GM19238 (cell line): ENCODE results near the gene PFKP.

Experiments used
- DNase-seq: peaks from one replicate; pipeline ENCODE4 v3.0.0; 2011; ENCODE audit warnings: low spot score; ENCODE audit not compliant: insufficient read length

Gene PFKP

GRCh38 chr10:3135006-3135405, 67.7 kb downstream of the PFKP start:
- DNase-seq: no peak

DNA sequence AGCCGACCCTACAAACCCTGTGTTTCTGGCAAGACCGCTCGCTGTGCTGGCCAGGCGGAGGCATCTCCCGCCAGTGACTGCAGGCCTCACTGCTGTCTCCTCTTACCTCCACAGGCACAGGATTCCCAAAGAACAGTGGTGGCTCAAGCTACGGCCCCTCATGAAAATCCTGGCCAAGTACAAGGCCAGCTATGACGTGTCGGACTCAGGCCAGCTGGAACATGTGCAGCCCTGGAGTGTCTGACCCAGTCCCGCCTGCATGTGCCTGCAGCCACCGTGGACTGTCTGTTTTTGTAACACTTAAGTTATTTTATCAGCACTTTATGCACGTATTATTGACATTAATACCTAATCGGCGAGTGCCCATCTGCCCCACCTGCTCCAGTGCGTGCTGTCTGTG, 69.0 kb downstream of the PFKP start:
- DNase-seq: no peak

DNA sequence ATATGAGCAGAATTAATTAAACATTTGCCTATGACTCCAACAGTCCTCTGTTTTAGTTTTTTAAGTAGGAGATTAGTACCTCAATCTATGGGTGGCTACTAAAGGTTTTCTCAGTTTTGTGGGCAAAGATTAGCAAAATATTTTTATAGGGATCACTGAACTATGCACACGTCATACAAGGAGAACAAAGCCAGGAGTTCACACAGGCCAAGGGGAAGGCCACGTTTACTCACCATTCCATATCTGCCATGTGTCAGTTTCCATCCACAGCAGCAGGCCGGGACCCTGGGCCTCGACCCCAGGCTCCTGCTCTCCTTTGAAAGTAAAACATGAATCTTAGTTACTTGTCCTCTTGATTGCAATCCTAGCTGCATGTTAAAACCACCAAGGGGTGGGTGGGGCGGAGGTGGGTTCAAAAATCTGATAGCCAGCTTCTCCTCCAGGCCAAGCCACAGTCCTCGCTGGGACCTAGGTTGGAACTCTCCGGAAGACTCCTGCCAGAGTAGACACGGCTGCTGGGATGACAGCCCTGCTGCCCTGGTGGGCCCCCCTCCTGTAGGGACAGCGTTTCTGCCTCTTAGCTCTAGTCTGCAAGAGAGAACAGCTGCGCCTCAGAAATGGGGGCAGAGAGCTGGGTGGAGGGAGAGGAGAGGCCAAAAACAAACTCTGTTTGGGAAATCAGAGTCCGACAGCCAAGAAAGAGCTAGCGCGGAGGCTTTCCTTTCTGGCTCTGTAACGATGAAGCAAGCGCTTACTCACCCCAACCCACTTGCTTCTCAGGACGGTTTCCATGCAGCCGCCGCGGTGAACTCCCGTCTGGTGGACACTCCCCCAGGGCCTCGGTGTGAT, 69.6 kb downstream of the PFKP start:
- DNase-seq: no peak

- DNase-seq: no peak
Measured at GRCh38 chr10:3137958-3138726, 70.8 kb downstream of the PFKP start.

DNA sequence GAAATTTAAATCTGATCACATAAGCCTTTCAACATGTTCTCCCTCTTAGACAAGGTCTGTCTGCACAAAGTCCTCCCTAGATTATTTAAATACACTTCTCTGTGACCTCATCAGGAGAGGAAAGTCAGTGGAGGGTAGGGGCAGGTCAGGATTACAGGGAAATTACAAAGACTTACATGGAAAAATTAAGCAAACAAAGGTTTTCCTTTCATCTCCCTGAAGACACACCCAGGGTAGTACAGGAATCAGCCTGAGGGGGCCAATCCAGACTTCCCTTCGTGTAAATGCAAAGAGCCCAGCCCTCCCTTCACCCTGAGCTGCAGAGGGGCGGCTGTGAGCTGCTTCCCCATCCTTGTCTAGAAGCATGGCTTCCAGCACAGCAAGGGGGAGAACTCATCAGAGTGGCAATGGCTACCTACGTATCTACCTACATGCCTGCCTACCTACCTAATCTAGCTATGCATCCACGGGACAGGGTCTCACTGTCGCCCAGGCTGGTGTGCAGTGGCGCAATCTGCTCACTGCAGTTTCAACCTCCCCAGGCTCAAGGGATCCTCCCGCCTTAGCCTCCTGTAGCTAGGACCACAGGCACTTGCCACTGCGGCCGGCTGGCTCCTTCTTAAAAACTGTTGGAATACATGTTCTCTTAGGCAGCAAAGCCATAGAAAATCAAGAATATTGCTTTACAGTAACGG, 72.0 kb downstream of the PFKP start:
- no peak for DNase-seq

- no peak for DNase-seq
Measured at GRCh38 chr10:3140280-3140679, 72.9 kb downstream of the PFKP start.

DNA sequence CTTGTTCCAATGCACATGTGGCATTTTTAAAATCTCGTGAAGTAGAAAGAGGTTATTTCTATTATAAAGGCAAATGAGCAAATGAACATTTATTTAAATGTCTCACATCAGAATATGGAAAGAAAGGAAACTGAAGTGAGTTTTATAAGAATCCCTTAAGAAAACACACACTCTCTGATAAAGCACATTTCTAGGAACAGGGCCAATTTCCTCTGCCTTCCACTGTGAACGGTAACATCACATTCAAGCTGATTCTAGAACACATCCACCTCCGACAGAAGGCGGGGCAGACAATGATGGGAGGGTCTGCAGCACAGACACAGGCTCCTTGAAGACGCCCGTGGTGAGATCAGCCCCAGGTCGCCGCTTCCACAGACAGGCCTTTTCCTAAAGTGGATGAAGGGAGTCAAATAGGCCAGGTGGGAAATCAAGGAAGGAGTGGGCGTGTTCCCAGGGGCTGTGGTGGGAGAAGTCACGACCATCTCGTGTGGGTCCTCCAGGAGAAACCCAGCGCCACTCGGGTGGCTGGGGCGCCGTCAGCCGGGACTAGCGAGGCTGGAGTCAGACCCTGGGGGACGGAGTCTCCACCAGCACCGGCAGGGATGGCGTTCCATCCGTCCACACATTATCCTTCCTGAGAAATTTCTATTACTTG, 74.1 kb downstream of the PFKP start:
- DNase-seq: no peak

- no peak for DNase-seq
Measured at GRCh38 chr10:3142146-3142875, 75.0 kb downstream of the PFKP start.

GRCh38 chr10:3143366-3143765, 76.0 kb downstream of the PFKP start:
- no peak for DNase-seq

GRCh38 chr10:3143791-3144434, 76.6 kb downstream of the PFKP start:
- DNase-seq: no peak

GRCh38 chr10:3145366-3145765, 78.0 kb downstream of the PFKP start:
- DNase-seq: no peak

- DNase-seq: no peak
Measured at GRCh38 chr10:3146289-3146688, 78.9 kb downstream of the PFKP start.

GRCh38 chr10:3147117-3147820, 79.9 kb downstream of the PFKP start:
- DNase-seq: no peak

GRCh38 chr10:3148041-3148440, 80.7 kb downstream of the PFKP start:
- DNase-seq: no peak

DNA sequence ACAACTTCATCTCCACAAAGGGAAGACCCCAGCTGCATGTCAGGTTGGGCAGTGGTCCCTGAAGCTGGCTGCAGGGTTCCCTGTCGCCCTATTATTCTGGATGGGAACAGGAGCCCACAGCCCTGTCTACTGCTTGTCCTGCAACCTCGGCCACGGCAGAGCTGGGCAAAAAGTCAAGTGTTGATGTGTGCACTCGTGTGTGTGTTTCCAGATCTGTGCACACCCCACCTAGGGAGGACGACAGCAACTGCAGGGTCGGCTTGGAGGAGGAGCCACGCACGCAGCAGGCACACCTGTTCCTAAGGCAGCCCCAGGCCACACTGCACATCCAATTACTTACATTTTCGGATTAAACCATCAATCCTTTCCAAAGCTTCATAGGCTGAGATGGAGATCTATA, 81.6 kb downstream of the PFKP start:
- DNase-seq: no peak

DNA sequence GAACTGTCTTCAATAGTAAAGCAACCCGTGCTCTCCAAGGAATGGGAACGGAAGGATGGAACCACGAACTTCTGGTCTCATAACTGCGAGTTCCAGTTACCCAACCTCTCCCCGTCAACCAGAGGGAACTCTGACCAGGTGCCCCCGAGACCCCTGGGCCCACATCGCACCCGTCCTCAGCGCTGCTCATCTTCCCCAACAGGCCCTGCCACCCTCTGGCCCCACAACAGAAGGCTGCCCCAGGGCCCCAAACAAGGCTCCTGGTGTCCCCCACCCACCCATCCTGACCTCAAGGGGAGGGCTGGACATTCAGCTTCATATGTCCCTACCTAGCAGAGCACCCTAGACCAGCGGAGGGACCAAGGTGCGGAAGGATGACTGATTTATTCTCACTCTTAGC, 82.6 kb downstream of the PFKP start:
- DNase-seq: no peak

DNA sequence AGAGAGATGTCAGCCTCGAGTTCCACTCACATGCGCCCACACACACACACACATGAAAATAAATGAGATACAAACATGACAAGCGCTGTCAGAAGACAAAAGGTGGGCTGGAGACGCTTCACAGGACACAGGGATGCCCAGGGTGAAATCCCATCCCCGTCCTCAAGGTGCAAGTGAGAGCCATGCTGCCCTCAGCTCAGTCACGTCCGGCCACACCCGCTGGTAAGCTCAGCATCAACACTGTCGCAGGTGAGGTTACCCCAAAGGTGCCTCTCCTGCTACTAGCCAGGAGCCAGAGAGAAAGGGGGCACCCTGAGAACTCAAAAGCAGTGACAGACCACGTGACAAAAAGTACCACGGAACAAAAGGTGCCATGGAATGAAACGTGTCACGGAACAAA, 83.0 kb downstream of the PFKP start:
- no peak for DNase-seq

DNA sequence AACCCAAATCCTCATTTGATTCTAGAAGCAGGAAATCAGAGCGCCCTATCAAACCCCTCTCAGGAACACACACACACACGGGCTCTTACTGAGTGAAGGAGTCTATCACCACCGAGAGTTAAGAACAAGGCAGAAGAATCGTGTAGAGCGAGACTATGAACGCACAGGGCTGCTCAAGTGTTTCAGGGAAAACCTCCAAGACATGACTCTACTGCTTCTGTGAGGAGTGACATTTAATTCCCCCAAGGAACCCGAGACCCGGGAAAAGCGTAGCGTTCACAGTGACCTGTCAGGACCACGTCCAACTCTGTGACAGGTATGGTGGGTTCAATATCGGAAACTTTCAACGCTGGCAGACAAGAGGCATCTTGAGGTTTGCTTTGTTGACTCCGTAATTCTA, 83.6 kb downstream of the PFKP start:
- no peak for DNase-seq

GRCh38 chr10:3151889-3152565, 84.7 kb downstream of the PFKP start:
- no peak for DNase-seq
